Activated T-helper 2 cell treated with anti-CD3 and anti-CD28 coated beads, Interferon-gamma antibody, Interleukin-2, Interleukin-4, amounts not matched to agents 10 μg/mL and 5 μg/mL and 100 μg/mL, durations not matched to agents 14 hours and 24 hours and 36 hours (primary cell): Measurements from ENCODE around the gene B3GNT9. TPM values are rescaled to one million over a fixed set of nuclear protein-coding genes. Genes with fewer than 3 reads are reported as not detected.
A peak's percentile ranks its signal among the peaks of the same experiment; 100 is the strongest.

ENCODE experiments used
- DNase-seq: peaks from one replicate; pipeline ENCODE4 v3.0.0; 2021; ENCODE audit warnings: low spot score
- H3K27ac Mint-ChIP-seq: one replicate; pipeline ENCODE4 v1.8.0; 2021; ENCODE audit warnings: mixed read lengths
- H3K27me3 Mint-ChIP-seq: one replicate; pipeline ENCODE4 v1.8.0; 2021; ENCODE audit warnings: low read depth, mixed read lengths
- H3K36me3 Mint-ChIP-seq: one replicate; pipeline ENCODE4 v1.8.0; 2021; ENCODE audit warnings: low read depth, mixed read lengths
- H3K4me1 Mint-ChIP-seq: one replicate; pipeline ENCODE4 v1.8.0; 2021; ENCODE audit warnings: low read depth, mixed read lengths
- H3K4me3 Mint-ChIP-seq: one replicate; pipeline ENCODE4 v1.8.0; 2021; ENCODE audit warnings: low read depth, mild to moderate bottlenecking, moderate library complexity, mixed read lengths
- H3K9me3 Mint-ChIP-seq: one replicate; pipeline ENCODE4 v1.8.0; 2021; ENCODE audit warnings: mixed read lengths
- intact Hi-C: fragments of 100-400 bp; cut with micrococcal nuclease; formaldehyde crosslinking; loops from one replicate; pipeline ENCODE4 v1.15.1; 2023
- total RNA-seq: library from RNA; stranded (reverse); gene quantifications from 2 replicates; pipeline ENCODE4 v1.2.3, GENCODE V29; 2022

The B3GNT9 gene
- total RNA-seq, 1 donor from 2014 or later, result 5.1 TPM

DNA sequence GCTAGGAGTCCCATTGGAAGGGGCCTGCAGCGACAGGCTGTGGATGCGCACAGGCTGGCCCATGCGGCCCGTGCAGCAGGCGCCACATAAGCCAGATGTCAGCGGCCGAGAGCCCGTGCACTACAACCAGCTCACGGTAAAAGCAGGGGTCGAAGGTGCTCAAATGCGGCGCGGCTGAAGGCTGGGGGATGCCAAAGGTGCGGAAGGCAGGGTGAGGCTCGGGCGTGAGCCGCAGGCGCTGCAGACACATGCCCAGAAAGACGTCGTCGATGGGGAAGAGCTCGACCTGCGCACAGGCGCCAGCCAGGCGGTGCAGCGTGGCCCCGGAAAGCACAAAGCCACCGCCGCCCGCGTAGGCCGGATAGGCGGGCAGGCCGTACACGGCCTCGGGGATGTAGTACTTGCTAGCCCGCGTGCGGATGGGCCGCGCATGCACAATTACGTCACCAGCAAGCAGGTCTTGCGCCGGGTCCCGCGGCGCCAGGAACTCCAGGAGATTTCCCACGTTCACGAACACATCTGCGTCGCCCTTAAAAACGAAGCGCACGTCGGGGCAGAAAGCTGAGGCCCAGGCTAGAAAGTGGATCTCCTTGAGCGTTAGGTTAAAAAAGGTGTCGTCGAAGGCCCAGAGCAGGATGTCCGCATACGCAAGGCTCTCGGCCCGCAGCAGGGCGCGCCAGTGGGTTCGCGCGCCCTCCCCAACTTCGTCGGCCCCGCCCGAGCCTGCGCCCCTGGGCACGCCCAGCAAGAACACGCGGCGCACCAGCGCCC is 1.3 kb downstream of the B3GNT9 start:
- Mint-ChIP-seq H3K4me3 (no peak overlapping the region), H3K36me3 (peaks cover 51% of the 10 kb centered on the region), H3K4me1 (peaks cover 17% of the 10 kb centered on the region), H3K9me3 (no peaks in the 10 kb centered on the region), H3K27me3 (no peaks in the 10 kb centered on the region), H3K27ac (no peak overlapping the region)
- no peak for DNase-seq
- intact Hi-C loops, result loop anchor here (5.0 to 10.0 kb wide), 2 partner anchors 38 to 275 kb away; no protein-coding TSS in a partner anchor

DNA sequence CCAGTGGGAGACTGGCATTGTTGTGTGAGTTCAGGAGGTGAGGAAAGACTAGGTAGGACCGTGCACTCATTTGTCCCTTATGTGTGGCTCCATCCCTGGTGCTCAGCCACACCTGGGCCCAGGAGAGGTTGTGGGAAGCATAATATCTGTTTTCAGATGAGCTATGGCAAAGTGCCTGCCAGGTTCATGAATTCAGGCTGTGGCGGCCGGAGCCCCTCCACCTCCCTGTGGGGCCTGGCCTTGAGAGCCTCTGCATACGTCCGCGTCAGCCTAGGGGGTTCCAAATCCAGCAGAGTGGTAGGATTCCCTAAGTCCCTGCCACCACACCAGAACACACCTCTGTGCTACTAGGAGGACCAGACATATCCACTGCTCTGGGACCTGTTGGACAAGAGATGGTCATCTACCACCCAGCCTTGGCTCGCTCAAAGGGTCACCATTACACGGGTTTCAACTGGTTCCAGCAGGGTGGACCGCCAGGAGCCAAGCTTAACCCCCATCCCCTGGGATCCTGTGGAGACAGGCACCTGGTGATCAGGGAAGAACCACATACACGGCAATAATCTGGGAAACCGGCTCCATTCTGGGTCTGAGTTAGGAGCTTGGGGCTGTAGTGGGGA is 2.0 kb downstream of the B3GNT9 start:
- Mint-ChIP-seq H3K36me3 (peaks cover 50% of the 10 kb centered on the region), H3K9me3 (no peaks in the 10 kb centered on the region), H3K27me3 (no peaks in the 10 kb centered on the region), H3K4me3 (peak overlapping the region; percentile 35), H3K4me1 (peaks cover 17% of the 10 kb centered on the region), H3K27ac (no peak overlapping the region)
- intact Hi-C loops, result no loop called here
- no peak for DNase-seq

DNA sequence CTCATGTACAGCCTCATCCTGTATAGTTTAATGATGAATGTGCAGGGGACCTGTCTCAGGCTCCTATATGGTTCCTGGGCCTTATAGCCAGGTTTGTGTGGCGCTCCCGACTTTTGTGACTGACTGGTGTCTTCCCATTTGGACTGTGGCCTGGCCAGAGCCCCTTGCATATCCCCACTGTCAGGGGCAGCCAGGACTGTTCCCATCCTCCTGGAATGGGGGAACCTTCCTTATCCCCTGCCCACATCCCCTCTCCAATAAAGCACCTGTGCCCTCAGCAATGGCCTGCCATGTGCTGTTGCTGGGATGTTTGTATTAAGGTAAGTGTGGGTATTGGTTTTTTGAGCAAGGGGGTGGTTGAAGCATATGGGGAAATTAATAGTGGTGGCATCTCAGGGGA is 2.6 kb downstream of the B3GNT9 start:
- DNase-seq, result no peak
- no peak overlapping the region for H3K27ac Mint-ChIP-seq
- no peak overlapping the region for H3K4me3 Mint-ChIP-seq
- peaks cover 52% of the 10 kb centered on the region for H3K36me3 Mint-ChIP-seq
- H3K27me3 Mint-ChIP-seq, result no peaks in the 10 kb centered on the region
- peaks cover 16% of the 10 kb centered on the region for H3K4me1 Mint-ChIP-seq
- no peaks in the 10 kb centered on the region for H3K9me3 Mint-ChIP-seq
- intact Hi-C loops, result no loop called here

DNA sequence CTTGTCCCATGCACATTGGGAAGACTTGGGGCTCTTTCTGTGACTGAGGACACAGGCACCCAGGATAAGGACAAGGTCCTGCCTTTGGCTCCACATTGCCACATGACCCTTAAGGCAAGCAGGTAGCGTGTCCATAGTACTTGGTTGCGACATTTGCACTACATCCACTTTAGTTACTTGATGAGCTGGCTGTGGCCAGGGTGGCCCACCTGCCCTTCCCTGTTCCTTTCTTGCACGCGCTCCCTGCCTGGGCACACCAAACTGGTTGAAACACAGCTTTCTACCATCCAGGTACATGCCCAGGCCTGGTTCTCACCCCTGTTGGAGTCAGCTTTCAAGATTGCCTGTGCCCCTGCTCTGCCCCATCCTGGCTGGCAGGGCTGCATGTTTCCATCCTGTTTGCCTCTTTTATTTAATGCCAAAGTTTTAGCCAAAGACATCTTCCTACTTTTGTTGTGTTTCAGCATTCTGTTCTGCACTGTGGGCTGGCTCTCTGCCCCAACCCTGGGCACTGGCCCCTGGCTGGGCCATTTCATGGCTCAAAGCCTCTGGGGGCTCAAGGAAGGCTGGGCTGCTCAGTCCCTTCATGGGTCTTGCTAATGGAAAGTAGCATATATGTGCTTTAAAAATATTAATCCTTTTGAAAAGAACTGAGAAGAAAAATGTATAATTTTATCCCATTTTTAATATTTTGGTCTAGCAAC is 3.2 kb downstream of the B3GNT9 start:
- intact Hi-C loops, result no loop called here

DNA sequence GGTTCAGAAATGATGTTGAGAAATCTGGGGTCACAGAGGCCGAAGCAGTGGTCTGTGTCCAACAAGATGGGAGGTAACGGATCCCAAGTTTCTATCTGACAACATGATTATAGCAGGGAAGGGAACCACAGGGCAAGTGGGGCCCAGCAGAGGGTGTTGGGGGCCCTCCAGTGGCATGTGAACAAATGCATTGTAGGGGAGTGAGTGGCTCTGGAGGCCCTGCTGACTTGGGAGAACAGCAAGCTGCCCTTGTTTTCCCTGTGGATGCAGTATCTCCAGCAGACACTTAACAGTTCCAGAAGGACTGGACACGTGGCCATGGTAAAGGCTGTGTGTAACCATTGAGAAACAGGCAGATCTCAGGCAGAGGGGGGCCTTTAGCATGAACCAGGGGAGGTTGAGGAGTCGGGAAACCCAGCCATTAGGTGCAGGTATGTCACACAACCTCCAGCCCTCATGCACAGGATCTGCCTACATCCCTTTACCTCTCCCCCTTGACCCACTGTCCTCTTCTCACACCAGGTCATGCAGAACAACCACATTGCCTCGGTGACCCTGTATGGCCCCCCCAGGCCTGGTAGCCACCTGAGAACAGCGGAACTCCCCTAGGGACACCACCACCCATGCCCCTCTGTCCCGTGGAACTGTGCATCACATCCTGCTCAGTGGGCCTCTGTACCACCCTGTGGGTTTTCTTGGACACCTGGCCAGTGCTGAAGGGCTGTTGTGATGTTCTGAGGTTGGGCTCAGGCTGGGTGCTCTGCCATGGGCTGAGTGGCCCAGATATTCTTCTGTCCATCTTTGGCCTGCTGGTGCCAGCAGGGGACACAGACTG is 4.1 kb downstream of the B3GNT9 start:
- Mint-ChIP-seq H3K36me3 (peaks cover 56% of the 10 kb centered on the region), H3K4me3 (no peak overlapping the region)

More for the DNA sequence above, 3.2 kb downstream of the B3GNT9 start:
- H3K36me3 Mint-ChIP-seq, result peaks cover 50% of the 10 kb centered on the region
- peaks cover 10% of the 10 kb centered on the region for H3K4me1 Mint-ChIP-seq
- no peak overlapping the region for H3K4me3 Mint-ChIP-seq
- H3K9me3 Mint-ChIP-seq, result no peaks in the 10 kb centered on the region
- no peak overlapping the region for H3K27ac Mint-ChIP-seq
- no peaks in the 10 kb centered on the region for H3K27me3 Mint-ChIP-seq
- no peak for DNase-seq

DNA sequence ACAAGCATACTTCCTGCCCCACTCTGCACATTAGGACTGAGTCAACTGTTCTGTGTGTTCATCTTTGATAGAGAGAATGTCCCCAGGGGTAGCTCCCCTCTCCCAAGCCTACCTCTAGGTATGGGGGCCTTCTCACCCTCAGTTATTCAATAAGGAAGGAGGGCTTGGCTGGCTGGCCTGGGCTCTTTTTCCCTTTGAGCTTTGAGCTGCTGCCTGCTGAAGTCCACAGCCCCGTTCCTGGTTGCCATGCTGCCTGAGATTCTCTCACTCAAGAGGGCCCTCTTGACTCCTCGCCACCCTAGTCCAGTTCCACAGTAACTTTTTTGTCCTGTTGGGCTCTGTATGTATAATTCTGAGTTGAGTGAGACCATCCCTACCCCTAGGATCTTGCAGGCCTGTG is 5.1 kb downstream of the B3GNT9 start:
- H3K27ac Mint-ChIP-seq, result no peak overlapping the region
- H3K36me3 Mint-ChIP-seq, result peaks cover 64% of the 10 kb centered on the region
- H3K9me3 Mint-ChIP-seq, result no peaks in the 10 kb centered on the region
- no peak for DNase-seq
- intact Hi-C loops, result no loop called here
- no peaks in the 10 kb centered on the region for H3K27me3 Mint-ChIP-seq
- H3K4me3 Mint-ChIP-seq, result no peak overlapping the region
- no peaks in the 10 kb centered on the region for H3K4me1 Mint-ChIP-seq

More for the DNA sequence above, 4.1 kb downstream of the B3GNT9 start:
- no peaks in the 10 kb centered on the region for H3K9me3 Mint-ChIP-seq
- H3K27me3 Mint-ChIP-seq, result no peaks in the 10 kb centered on the region
- H3K27ac Mint-ChIP-seq, result no peak overlapping the region
- intact Hi-C loops, result no loop called here
- H3K4me1 Mint-ChIP-seq, result peaks cover 7% of the 10 kb centered on the region
- no peak for DNase-seq

DNA sequence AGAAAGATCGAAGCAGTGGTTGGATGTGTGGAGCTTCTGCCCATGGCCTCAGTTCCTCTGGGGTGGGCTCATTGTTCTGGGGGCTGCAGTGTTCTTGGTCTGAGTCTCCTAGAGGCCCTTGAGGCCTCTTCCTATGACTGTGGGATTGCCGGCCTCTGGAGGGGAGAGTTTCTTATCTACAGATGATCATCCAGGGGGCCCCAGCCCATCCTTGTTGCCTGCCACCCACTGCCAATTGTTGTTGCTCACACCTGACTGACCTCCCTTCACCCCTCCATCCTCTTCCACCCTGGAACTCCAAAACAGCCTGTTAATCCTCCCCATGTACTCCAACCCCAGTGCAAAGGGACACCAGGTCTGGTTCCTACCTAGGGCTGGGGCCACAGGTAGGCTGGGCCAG is 5.9 kb downstream of the B3GNT9 start:
- Mint-ChIP-seq H3K4me3 (no peak overlapping the region), H3K27ac (no peak overlapping the region), H3K9me3 (no peaks in the 10 kb centered on the region), H3K27me3 (no peaks in the 10 kb centered on the region), H3K36me3 (peaks cover 72% of the 10 kb centered on the region), H3K4me1 (no peaks in the 10 kb centered on the region)
- intact Hi-C loops, result no loop called here
- no peak for DNase-seq

DNA sequence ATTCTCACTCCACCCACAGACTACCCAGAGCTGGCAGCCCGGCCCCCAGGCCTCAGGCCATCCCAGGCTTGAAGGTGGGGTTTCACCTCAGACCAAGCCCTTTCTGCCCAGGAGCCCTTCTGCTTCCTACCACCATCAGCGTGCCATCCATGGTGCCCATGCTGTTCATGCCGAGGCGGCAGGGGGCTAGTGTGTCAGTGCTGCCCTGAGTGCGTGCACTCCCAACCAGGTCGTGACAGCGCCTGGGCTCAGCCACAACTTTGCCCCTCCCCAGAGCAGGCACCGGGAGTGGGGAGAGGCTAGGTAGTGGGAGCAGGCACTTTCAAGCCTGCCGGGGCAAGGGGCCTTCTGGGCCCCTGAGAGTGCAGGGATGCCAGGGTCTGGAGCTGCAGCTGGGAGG is 8.5 kb downstream of the B3GNT9 start:
- Mint-ChIP-seq H3K4me3 (no peak overlapping the region), H3K9me3 (no peaks in the 10 kb centered on the region), H3K27ac (no peak overlapping the region), H3K4me1 (no peaks in the 10 kb centered on the region), H3K36me3 (peaks cover 71% of the 10 kb centered on the region), H3K27me3 (no peaks in the 10 kb centered on the region)
- intact Hi-C loops, result no loop called here
- no peak for DNase-seq

DNA sequence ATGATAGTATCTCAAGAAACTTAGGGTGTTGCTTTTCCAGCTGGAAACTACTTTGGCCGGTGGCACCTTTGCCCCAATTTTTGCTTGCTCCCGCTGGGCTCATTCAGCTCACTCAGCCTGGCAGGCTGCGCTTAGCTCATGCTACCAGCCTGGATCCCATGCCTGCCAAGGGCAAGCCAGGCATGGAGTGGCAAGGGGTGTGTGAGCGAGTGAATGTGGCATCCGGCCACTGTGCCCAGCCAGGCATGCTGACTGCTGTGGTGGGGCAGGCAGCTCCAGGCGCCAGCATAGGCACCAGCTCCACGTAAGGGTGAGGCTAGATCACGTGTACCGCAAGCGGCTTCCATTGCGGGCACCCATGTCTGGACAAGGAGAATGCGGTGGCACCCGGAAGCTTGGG is 9.4 kb downstream of the B3GNT9 start:
- H3K36me3 Mint-ChIP-seq, result peaks cover 67% of the 10 kb centered on the region
- no peaks in the 10 kb centered on the region for H3K4me1 Mint-ChIP-seq

DNA sequence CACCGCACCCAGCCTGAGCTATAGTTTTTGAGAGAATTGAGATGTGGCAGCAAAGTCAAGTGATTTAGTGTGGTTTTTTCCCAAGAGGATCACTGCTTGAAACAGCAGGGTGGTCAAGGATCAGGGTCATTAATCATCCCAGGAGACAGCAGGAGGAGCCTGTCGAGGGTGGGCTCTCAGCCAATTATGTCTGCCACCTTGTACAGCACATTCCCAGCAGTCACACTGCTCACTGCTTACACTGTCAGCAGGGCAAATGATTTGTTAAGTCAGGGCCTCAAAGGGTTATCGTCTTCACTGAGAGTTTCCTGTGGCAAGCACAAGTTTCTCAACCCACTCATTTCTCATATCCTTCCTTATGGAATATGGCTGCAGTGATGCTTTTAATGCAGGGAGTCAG is 13.2 kb downstream of the B3GNT9 start:
- Mint-ChIP-seq H3K27me3 (no peaks in the 10 kb centered on the region), H3K9me3 (no peaks in the 10 kb centered on the region), H3K4me3 (no peak overlapping the region), H3K36me3 (peaks cover 63% of the 10 kb centered on the region), H3K27ac (no peak overlapping the region), H3K4me1 (no peaks in the 10 kb centered on the region)
- intact Hi-C loops, result no loop called here
- DNase-seq, result no peak

More for the DNA sequence above, 9.4 kb downstream of the B3GNT9 start:
- no peaks in the 10 kb centered on the region for H3K9me3 Mint-ChIP-seq
- DNase-seq, result no peak
- no peaks in the 10 kb centered on the region for H3K27me3 Mint-ChIP-seq
- H3K4me3 Mint-ChIP-seq, result no peak overlapping the region
- intact Hi-C loops, result no loop called here
- no peak overlapping the region for H3K27ac Mint-ChIP-seq

DNA sequence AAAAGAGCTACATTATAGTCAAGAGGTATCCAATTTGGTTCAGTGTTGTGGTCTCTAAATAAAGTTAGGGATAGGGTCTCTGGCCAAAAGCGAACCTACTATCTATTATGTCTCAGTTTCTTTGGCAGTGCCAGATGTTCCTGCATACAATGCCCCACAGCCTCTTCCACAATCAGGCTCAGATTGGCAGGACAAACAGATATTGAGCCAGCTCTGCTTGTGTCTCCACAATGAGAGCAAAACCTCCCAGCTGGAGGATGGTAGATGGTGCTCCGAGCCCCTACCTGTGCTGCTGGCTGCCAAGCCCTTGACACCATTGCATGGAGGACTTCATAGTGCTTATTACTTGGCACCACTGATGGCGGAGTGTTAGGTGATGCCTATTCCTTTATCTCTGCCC is 21.4 kb downstream of the B3GNT9 start:
- no peaks in the 10 kb centered on the region for H3K4me1 Mint-ChIP-seq
- H3K4me3 Mint-ChIP-seq, result no peak overlapping the region
- no peaks in the 10 kb centered on the region for H3K9me3 Mint-ChIP-seq
- no peak for DNase-seq
- H3K27ac Mint-ChIP-seq, result no peak overlapping the region
- intact Hi-C loops, result no loop called here
- no peaks in the 10 kb centered on the region for H3K27me3 Mint-ChIP-seq
- peaks cover 47% of the 10 kb centered on the region for H3K36me3 Mint-ChIP-seq

DNA sequence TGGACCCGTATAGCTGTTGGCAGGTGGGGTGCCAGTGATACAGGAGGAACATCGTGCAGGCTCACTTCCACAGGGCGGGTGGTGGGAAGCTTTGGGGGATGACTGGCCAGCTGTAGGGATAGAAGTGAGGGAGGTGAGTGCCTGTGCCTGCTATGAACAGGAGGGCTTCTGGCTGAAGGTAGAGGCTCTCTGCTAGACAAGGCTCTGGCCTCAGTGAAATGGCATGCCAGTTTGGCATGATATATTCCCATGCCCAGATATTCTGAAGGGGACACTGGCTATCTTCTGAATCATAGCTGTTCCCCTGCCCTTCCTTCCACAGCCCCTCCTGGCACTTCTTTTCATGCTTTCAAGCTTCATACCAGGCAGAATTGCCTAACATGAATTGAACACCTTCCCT is 21.9 kb downstream of the B3GNT9 start:
- no peaks in the 10 kb centered on the region for H3K9me3 Mint-ChIP-seq
- intact Hi-C loops, result no loop called here

More for the DNA sequence above, 21.9 kb downstream of the B3GNT9 start:
- Mint-ChIP-seq H3K4me3 (no peak overlapping the region), H3K36me3 (peaks cover 48% of the 10 kb centered on the region), H3K4me1 (no peaks in the 10 kb centered on the region), H3K27me3 (no peaks in the 10 kb centered on the region), H3K27ac (no peak overlapping the region)
- no peak for DNase-seq
